Hematopoietic multipotent progenitor cell treated with erythropoietin and hydrocortisone succinate and interleukin-3 and kit ligand, for 17 days (in vitro differentiated cells): ENCODE measurements around the gene AQP7.
"Not testable (repeated sequence)": the region's sequence is repeated elsewhere in the genome, so short reads cannot be mapped to it uniquely, and the experiment has no call there.

ENCODE experiments used
- DNase-seq: peaks from one replicate; pipeline ENCODE4 v3.0.0-alpha.2; 2015; ENCODE audit warnings: low spot score

AQP7 gene

DNA sequence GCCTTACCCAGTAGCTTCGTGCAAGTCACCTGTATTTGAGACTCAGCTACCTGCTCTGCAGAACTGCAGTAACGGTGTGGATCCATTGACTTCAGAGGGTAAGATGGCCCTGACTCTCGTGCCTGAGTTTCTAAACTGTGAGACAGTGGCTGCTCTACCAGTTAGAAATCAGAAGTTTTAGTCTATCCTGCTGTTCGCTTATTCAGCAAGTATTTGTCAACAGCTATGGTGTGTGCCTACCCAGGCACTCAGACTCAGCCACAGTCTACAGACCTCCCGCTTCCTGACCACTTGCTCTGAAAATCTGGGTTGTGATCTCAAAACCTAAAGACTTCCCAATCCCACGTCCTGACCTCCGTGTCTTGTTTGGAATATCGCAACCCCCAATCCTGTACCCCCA, 31.5 kb upstream of the AQP7 start:
- no peak for DNase-seq

GRCh38 chr9:33431420-33431819, 29.1 kb upstream of the AQP7 start:
- DNase-seq: no peak

DNA sequence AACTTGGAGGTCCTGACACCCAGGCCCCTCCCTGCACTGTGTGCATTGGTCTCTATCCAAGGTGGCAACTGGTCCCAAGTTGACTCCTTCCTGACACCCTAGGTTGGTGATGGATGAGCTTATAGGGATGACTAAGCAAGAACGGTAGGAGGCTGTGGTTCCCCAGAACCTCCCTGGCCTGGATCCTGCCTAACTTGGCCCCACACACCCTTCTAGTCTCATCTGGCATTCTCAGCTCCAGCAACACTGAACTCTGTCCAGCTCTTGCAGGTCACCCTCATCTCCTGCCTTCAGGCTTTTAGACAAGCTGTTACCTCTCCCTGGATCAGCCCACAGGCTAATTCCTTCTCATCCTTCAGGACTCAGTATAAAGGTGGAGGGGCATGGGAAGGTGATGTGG, 28.6 kb upstream of the AQP7 start:
- DNase-seq: peak; percentile 24

DNA sequence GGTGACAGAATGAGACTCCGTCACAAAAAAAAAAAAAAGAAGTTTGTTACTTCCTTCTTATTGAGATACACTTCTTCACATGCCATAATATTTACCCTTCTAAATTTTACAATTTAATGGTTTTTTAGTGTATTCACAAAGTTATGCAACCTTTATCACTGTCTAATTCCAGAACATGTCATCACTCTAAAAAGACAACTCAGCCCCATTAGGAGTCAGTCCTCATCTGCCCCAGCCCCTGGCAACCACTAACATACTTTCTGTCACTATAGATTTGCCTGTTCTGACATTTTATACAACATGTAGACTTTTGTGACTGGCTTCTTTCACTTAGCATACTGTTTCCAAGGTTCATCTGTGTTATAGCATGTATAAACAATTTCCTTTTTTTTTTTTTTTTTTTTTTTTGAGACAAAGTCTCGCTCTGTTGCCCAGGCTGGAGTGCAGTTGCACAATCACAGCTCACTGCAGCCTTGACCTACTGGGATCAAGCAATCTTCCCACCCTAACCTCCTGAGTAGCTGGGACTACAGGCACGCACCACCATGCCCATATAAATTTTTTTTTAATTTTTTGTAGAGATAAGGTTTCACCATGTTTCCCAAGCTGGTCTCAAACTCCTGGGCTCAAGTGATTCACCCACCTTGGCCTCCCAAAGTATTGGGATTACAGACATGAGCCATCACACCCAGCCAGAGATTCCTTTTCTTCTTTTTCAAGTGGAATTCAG, 27.1 kb upstream of the AQP7 start:
- DNase-seq: no peak

DNA sequence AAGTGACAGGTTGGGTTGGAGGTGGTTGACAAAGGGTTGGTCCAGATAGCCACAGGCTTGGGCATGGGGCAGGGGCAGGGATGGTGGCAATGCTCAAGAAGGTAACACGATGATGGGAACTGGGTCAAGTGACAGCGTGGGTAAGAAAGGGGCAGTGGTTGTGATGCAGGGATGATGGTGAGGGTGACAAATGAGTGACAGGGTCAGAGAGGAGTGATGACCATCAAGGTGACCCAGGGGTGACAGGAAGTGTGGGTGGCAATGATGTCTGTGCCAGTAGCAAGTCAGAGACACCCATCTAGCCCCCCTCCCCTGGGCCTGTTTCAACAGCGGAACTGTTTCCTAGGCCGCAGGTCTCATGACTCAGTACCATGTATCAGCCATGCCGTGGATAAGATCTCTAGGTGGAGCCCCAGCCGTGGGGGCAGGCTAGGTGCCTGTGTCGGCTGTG, 24.5 kb upstream of the AQP7 start:
- no peak for DNase-seq

GRCh38 chr9:33425128-33425533, 22.8 kb upstream of the AQP7 start:
- DNase-seq: no peak

GRCh38 chr9:33424492-33424891, 22.1 kb upstream of the AQP7 start:
- DNase-seq: not testable (repeated sequence)

DNA sequence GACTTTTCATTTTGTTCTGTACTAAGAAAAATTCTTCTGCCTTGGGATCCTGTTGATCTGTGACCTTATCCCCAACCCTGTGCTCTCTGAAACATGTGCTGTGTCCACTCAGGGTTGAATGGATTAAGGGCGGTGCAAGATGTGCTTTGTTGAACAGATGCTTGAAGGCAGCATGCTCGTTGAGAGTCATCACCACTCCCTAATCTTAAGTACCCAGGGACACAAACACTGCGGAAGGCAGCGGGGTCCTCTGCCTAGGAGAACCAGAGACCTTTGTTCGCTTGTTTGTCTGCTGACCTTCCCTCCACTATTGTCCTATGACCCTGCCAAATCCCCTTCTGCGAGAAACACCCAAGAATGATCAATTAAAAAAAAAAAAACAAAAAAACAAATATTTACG, 21.7 kb upstream of the AQP7 start:
- DNase-seq: not testable (repeated sequence)

DNA sequence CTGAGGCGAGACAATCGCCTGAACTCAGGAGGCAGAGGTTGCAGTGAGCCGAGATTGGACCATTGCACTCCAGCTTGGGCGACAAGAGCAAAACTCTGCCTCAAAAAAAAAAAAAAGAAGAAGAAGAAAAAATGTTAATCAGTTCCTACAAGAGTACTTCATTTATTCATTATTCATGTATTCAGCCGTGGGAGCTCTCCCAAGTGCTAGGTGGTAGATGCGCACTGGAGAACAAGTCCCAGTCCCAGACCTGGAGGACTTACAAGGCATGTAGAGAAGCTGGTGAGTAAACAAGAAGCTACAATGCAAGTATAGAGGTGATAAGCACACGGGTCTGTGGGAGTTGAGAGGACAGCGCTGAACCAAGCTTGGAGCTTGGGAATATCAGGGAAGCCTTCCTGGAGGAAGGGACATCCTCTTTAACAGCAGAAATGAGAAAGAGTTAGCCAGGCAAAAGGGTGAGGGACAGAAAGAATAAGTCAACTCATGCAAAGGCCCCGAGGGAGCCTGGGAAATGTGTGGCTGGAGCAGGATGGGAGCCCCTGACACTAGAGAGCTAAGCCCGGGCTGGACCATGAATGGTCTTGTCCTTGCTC, 17.4 kb upstream of the AQP7 start:
- no peak for DNase-seq

DNA sequence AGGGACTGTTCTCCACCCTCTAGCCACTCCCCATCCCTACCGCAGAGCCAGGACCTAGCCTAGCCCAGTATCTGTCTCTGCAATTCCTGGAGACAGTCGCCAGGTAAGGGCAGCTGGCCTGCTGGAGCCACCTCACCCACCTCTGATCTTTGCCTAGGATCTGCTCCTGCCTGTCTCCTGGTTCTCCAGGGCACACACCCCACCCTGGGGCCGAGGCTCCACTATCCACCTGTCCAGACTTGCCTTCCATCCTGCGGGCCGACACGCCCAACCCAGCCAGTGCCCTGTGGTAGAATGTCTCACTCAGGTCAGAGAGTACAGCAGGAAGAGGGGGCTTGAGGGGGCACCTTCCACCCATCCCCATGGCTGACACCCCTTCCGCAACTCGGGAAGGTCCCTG, 15.7 kb upstream of the AQP7 start:
- DNase-seq: no peak

DNA sequence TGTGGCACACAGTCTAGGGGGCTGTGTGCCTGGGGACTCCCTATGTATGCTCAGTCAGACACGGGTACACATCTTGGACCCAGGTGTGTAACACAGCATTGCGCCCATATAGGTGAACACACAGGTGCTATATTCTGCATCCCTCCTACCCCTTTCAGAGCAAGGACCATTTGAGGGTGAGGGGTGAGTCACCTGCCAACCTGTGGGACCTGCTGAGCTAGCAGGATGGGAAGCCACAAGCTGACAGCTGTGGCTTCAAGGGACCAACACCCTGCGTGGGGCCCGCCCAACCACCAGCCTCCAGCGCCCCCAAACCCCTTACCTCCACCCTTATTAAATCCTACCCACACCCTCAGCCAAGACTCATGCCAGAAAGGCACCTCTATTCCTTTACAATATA, 14.6 kb upstream of the AQP7 start:
- DNase-seq: no peak

- peak; percentile 69 for DNase-seq
These were observed 13.2 kb upstream of the AQP7 start for GRCh38 chr9:33415501-33416038.

GRCh38 chr9:33414889-33415500, 12.6 kb upstream of the AQP7 start:
- DNase-seq: no peak

DNA sequence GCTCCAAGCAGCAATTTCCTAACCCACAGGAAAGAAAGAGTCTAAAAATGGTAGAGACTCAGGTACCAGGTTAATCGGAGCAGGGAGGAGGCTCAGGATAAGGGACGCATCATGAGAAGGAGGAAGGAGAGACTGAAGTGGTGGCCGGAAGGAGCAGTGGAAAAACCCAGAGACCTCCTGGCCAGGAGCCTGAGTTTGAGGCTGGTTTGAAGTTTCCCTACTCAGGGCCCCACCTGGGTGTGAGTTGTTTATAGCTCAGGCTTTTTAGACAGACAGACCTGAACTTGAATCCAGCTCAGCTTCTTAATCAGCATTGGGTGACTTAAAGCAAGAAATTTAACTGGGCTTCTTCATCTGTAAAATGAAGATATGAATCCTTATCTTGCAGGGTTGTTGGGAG, 11.9 kb upstream of the AQP7 start:
- no peak for DNase-seq

GRCh38 chr9:33408087-33408486, 5.7 kb upstream of the AQP7 start:
- DNase-seq: no peak

DNA sequence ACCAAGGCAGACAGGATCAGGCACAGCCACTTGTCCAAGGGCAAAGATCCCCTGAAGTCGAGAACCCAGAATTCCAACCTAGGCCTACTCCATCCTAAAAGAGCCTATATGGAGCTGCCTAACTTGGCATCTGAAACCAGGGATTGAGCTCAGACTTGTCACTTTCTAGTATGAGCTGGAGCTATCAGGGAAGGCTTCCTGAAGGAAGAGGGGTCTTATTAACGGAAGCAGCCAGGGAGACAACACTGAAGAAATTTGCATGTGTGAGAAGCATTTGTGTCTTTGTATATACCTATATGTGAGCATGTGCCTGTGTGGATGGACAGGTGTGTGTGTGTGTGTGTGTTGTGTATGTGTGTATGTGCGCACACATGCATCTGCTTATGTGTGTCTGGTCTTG, 4.7 kb upstream of the AQP7 start:
- no peak for DNase-seq

DNA sequence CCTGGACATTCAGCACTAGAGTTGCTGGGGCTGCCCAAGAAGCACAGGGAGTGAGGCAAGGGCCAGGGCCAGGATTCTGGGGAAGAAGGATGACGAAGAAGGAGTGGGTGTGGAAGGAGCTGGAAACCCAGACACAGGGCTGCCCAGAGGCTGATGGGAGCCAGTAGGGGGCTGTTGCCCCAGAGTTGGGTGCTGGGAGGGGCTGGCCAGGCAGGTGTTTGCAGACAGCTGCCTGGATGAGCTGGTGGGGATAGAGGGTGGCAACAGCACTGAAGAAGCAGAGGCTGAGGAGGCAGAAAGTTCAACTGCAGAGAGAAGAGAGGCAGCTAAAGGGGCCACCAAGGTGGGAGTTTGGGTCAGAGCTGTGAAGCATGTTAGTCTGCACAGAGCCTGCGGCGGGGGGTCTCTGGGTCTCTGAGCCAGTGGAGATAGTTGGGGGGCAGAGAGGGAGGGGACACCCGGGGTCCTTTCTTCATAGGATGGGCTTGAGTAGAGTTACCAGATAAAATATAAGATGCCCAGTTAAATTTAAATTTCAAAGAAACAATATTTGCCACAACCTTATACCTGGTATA, 2.5 kb upstream of the AQP7 start:
- DNase-seq: no peak

DNA sequence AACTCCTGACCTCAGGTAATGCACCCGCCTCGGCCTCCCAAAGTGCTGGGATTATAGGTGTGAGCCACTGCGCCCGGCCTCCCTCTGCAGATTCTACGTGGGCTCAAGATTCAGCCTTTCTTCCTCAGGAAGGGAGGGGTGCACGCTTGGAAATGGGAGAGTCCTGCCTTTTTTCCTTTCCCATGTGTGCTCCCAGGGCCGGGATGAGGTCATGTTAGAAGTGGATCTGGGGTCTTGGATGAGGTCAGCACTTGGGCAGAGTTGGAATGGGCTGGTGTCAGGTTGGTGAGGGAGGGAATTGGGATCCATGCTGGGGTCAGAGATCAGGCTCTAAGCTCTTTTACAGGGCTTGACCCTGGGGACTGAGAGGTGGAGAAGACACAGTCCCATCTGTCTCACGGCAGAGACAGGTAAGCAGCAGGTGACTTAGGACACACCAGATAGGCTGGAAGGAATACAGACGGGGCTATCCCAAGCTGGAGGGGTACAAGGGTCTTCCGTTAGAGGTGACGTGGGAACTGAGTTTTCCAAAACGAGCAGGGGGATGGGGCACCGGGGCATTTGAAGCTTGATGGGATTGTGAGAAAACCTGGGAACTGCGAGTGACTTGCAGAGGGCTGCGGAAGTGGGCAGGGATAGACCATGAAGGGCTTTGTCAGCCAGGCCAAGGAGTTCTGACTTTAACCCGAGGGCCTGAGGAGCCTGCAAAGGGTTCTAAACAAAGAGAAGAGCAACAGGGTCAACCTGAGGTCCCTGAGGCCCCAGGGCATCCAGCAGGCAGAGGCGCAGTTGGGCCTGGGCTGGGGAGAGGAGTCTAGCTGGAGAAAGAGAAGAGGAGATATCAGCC, 1.8 kb upstream of the AQP7 start:
- no peak for DNase-seq

GRCh38 chr9:33401809-33402208, 559 bp downstream of the AQP7 start:
- DNase-seq: not testable (repeated sequence)

DNA sequence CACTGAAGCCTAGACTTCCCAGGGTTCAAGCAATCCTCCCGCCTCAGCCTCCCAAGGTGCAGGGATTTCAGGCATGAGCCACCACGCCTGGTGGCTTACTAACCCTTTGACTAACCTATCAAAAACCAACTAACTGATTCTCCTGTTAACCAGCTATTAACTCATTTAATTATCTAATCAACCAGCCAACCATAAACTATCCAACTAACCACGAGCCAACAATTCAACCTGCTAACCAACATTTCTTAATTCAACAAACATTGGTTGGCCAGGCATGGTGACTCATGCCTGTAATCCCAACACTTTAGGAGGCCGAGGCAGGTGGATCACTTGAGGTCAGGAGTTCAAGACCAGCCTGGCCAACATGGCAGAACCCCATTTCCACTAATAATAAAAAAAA, 3.3 kb downstream of the AQP7 start:
- not testable (repeated sequence) for DNase-seq

DNA sequence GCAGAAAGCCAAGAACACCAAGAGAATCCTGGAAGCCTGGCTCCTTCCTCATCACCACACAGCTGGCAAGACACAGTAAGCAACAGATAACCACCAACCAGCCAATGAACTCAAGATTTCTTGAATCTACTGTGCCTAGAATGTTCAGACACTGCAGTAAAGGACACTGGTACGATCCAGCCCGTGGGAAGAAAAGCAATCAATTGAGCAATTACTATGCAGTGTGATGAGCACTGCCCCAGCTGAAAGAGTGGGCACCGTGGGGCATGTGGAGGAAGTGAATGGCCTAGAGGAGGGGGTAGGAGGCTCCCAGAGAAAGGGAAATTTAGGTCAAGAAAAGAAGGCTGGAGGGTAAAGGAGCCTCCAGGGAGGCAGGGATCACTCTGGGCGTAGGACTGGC, 4.6 kb downstream of the AQP7 start:
- DNase-seq: not testable (repeated sequence)
